ENCODE measurements around the gene CASP2.

The CASP2 gene

DNA sequence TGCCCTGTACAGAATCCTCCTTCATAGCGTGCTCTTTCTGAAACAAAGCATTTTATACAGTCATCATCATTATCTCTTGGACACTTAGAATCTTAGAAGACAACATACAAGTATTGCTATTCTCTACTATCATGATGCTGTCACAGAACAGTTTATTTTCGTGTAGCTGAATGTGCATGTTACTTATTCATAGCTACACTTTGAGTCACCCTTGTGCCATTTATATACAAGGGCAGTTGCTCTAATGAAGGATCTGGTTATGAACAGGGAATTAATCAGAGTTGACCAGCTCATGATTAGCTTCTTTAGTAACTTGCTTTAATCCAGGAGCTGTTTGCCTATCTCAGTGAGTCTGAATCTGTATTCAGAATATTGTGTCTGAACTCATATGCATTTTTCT, 11.2 kb downstream of the CASP2 start:
- Histone ChIP-seq H3K9me3 (ENCODE audit: low read length) (no peaks in the 10 kb centered on the region), H3K4me1 (ENCODE audit: insufficient read depth, low read length, severe bottlenecking) (no peaks in the 10 kb centered on the region), H3K27me3 (ENCODE audit: insufficient read depth, low read length) (no peaks in the 10 kb centered on the region), H3K9ac (ENCODE audit: low read length) (no peak overlapping the region), H3K4me2 (ENCODE audit: low read length) (no peak overlapping the region), H3K9me2 (ENCODE audit: low read depth, low read length) (no peaks in the 10 kb centered on the region), H3K36me3 (ENCODE audit: insufficient read depth, low read length) (peaks cover 97% of the 10 kb centered on the region), H3K4me3 (ENCODE audit: low read depth, low read length, poor library complexity, severe bottlenecking) (no peak overlapping the region), H3K27ac (ENCODE audit: low read depth, low read length, poor library complexity, severe bottlenecking) (no peak overlapping the region), H2AFZ (ENCODE audit: low read length) (no peak overlapping the region), H4K20me1 (ENCODE audit: insufficient read depth, low read length) (0 out of 2 replicates have a peak, but pooled peaks cover 2% of the 10 kb centered on the region), H3K79me2 (ENCODE audit: insufficient read depth, low read length) (no peaks in the 10 kb centered on the region), H3F3A (ENCODE audit: insufficient read depth, low read length) (no peaks in the 10 kb centered on the region; the same call in 1 of the 2 replicates)
- TF ChIP-seq, protein P1, sequence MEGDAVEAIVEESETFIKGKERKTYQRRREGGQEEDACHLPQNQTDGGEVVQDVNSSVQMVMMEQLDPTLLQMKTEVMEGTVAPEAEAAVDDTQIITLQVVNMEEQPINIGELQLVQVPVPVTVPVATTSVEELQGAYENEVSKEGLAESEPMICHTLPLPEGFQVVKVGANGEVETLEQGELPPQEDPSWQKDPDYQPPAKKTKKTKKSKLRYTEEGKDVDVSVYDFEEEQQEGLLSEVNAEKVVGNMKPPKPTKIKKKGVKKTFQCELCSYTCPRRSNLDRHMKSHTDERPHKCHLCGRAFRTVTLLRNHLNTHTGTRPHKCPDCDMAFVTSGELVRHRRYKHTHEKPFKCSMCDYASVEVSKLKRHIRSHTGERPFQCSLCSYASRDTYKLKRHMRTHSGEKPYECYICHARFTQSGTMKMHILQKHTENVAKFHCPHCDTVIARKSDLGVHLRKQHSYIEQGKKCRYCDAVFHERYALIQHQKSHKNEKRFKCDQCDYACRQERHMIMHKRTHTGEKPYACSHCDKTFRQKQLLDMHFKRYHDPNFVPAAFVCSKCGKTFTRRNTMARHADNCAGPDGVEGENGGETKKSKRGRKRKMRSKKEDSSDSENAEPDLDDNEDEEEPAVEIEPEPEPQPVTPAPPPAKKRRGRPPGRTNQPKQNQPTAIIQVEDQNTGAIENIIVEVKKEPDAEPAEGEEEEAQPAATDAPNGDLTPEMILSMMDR (IDR thresholded peaks at IDR 0.05; ENCODE audit: low read length): no peak
- no peak for TF ChIP-seq EZH2 (IDR thresholded peaks at IDR 0.05; ENCODE audit: borderline replicate concordance, low read length)

DNA sequence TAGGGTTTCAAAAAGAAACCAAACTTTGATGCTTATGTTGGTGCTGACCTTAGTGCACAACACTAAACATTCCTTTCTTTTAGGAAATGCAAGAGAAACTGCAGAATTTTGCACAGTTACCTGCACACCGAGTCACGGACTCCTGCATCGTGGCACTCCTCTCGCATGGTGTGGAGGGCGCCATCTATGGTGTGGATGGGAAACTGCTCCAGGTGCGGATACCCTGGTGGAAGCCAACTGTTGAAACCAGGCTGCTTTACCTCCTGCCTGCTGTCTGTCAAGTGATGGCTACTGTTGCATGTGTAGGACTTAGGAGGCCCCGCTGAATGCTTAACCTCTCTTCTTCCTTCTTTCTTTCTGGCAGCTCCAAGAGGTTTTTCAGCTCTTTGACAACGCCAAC, 11.7 kb downstream of the CASP2 start:
- Histone ChIP-seq H3K27ac (ENCODE audit: low read depth, low read length, poor library complexity, severe bottlenecking) (no peak overlapping the region), H3K4me2 (ENCODE audit: low read length) (no peak overlapping the region), H3K4me1 (ENCODE audit: insufficient read depth, low read length, severe bottlenecking) (no peaks in the 10 kb centered on the region)

DNA sequence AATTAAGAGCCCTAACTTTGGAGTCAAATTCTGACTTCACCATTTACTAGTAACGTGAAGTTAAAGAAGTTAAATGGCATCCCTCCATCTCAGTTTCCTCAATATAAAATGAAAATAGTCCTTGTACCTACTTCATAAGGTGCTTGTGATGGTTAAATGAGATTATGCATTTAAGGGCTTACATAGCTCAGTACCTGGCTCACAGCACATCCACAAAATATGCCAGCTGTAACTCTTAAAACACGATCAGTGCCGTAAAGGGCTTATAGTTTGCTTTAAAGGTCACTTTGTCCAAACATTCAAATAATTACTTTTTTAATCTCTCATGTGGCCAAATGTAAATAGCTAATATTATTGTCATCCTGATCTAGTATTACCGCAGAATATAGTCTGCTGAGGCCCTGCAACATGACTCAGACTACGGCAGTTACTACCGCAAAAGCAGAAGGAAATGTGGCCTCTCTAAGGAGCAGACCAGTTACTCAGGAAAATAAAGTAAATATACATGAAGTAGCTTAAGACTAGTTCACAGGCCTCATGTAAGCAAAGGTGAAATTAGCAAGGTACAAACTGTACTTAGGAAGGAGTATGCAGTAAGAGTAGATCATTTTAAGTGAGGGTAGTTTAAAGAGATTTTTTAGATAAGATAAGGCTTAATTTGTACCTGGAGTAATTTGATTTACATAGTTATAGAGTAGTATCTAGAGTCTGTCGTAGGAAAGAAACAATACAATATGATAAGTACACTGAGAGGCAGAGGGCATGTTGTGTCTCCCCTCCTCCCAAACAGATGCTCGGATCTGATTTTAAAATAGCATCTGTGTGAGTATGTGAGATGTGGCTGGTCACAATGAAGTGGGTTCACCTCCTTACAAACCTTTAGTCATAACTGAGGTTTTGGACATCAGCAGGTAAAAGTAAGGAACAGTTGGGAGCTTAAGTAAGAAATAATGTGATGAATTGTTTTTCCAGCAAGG, 13.1 kb downstream of the CASP2 start:
- Histone ChIP-seq H2AFZ (ENCODE audit: low read length) (no peak overlapping the region), H3K4me3 (ENCODE audit: low read depth, low read length, poor library complexity, severe bottlenecking) (no peak overlapping the region), H3K4me2 (ENCODE audit: low read length) (no peak overlapping the region), H3K27ac (ENCODE audit: low read depth, low read length, poor library complexity, severe bottlenecking) (no peak overlapping the region), H3F3A (ENCODE audit: insufficient read depth, low read length) (no peaks in the 10 kb centered on the region; the same call in 1 of the 2 replicates), H3K4me1 (ENCODE audit: insufficient read depth, low read length, severe bottlenecking) (no peaks in the 10 kb centered on the region), H3K79me2 (ENCODE audit: insufficient read depth, low read length) (no peaks in the 10 kb centered on the region), H3K9me3 (ENCODE audit: low read length) (no peaks in the 10 kb centered on the region), H4K20me1 (ENCODE audit: insufficient read depth, low read length) (0 out of 2 replicates have a peak, but pooled peaks cover 2% of the 10 kb centered on the region), H3K9ac (ENCODE audit: low read length) (no peak overlapping the region), H3K27me3 (ENCODE audit: insufficient read depth, low read length) (no peaks in the 10 kb centered on the region), H3K36me3 (ENCODE audit: insufficient read depth, low read length) (peaks cover 97% of the 10 kb centered on the region), H3K9me2 (ENCODE audit: low read depth, low read length) (no peaks in the 10 kb centered on the region)
- no peak for TF ChIP-seq EZH2 (IDR thresholded peaks at IDR 0.05; ENCODE audit: borderline replicate concordance, low read length)
- TF ChIP-seq, protein P1 (IDR thresholded peaks at IDR 0.05; ENCODE audit: low read length): no peak

More for the DNA sequence above, 11.7 kb downstream of the CASP2 start:
- Histone ChIP-seq H3K27me3 (ENCODE audit: insufficient read depth, low read length) (no peaks in the 10 kb centered on the region), H3K36me3 (ENCODE audit: insufficient read depth, low read length) (peaks cover 97% of the 10 kb centered on the region), H3K9ac (ENCODE audit: low read length) (no peak overlapping the region), H3F3A (ENCODE audit: insufficient read depth, low read length) (no peaks in the 10 kb centered on the region; the same call in 1 of the 2 replicates), H2AFZ (ENCODE audit: low read length) (no peak overlapping the region), H3K4me3 (ENCODE audit: low read depth, low read length, poor library complexity, severe bottlenecking) (no peak overlapping the region), H3K9me3 (ENCODE audit: low read length) (no peaks in the 10 kb centered on the region), H3K79me2 (ENCODE audit: insufficient read depth, low read length) (no peaks in the 10 kb centered on the region), H3K9me2 (ENCODE audit: low read depth, low read length) (no peaks in the 10 kb centered on the region), H4K20me1 (ENCODE audit: insufficient read depth, low read length) (0 out of 2 replicates have a peak, but pooled peaks cover 2% of the 10 kb centered on the region)
- TF ChIP-seq, protein P1 (IDR thresholded peaks at IDR 0.05; ENCODE audit: low read length): peak; percentile 92
- TF ChIP-seq EZH2 (IDR thresholded peaks at IDR 0.05; ENCODE audit: borderline replicate concordance, low read length): no peak
